Spinal cord (tissue), 10 donors: ENCODE data around the gene CCDC18. TPM values are rescaled to one million over a fixed set of nuclear protein-coding genes. Genes with fewer than 3 reads are reported as not detected.

ENCODE experiments used
- DNase-seq, 6 donors: peaks; one replicate each; pipeline versions ENCODE4 v3.0.0 to v3.0.0-alpha.2; 2013 to 2015; ENCODE audit warnings: low spot score in 6 of 6, low read depth in 4 of 6
- H3K27ac ChIP-seq: one replicate; pipeline ENCODE4 v1.5.1; 2013; ENCODE audit warnings: low read depth, low read length, control low read depth
- H3K27me3 ChIP-seq: one replicate; pipeline ENCODE4 v1.6.1; 2013; ENCODE audit warnings: low read length; ENCODE audit not compliant: control insufficient read depth, insufficient read depth
- H3K36me3 ChIP-seq: one replicate; pipeline ENCODE4 v1.6.1; 2013; ENCODE audit warnings: low read length; ENCODE audit not compliant: control insufficient read depth, insufficient read depth
- H3K4me1 ChIP-seq: one replicate; pipeline ENCODE4 v1.6.1; 2013; ENCODE audit warnings: low read length; ENCODE audit not compliant: control insufficient read depth, insufficient read depth
- H3K4me3 ChIP-seq: one replicate; pipeline ENCODE4 v1.5.1; 2013; ENCODE audit warnings: low read depth, low read length, control low read depth
- H3K9me3 ChIP-seq: one replicate; pipeline ENCODE4 v1.6.1; 2013; ENCODE audit warnings: low read length; ENCODE audit not compliant: control insufficient read depth, insufficient read depth
- WGBS: methylation state at CpG from one replicate; pipeline ENCODE4 v1.1.5; 2013; ENCODE audit warnings: missing lambda C conversion rate; ENCODE audit not compliant: insufficient coverage; 5-methylcytosine and 5-hydroxymethylcytosine counted together
- polyA plus RNA-seq, 2 donors: library from polyadenylated mRNA; unstranded; fragments of 120-200 nt; gene quantifications; one replicate each; pipeline ENCODE4 v1.2.1, GENCODE V29; 2013; ENCODE audit not compliant: insufficient read length in 2 of 2
- total RNA-seq, 2 donors: library from RNA; depleted of rRNA in 1 of 2; stranded (reverse); fragments of 120-200 nt in 1 of 2; fragments of >200 nt in 1 of 2; gene quantifications; one replicate each; pipeline versions ENCODE4 v1.2.3 to v1.2.4, GENCODE V29; 2013 to 2014
- donor health status: healthy.

CCDC18 gene
- total and polyA plus RNA-seq, 4 donors, result 4.8 to 9.4 (median 7.9) TPM

DNA sequence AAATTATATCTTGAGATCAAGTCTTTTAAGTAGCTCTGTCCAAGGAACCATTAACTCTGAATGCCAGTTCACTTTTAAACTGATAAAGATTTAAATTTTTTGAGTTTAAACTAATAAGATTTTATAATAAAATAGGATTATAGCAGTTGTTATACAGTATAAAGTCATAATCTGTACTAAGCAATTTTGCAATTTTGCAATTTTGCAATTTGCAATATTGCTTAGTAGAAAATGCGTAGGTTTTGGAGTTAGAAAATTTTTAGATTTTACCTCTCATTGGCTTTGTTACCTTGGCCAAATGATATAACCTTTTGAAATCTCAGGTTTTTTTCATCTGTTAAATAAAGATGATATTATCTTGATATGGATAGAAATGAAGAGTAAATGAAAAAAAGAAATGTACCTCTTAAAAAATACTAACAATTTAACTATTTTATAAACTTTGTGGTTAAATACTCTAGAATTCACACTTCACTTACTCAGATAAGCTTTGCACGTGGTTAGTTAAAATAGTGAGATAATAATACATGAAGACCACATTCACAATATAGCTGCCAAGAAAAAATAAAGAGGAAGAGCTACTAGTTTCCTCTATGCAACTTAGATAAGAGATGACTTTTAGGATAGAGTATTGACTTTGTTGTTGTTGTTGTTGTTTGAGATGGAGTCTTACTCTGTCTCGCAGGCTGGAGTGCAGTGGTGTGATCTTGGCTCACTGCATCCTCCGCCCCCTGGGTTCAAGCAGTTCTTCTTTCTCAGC, 13.9 kb downstream of the CCDC18 start:
- Histone ChIP-seq H3K27me3 (no peaks in the 10 kb centered on the region), H3K9me3 (no peaks in the 10 kb centered on the region), H3K27ac (no peak overlapping the region), H3K4me1 (no peaks in the 10 kb centered on the region), H3K36me3 (peaks cover 4% of the 10 kb centered on the region), H3K4me3 (no peak overlapping the region)
- no peak for DNase-seq
- no CpG with 5 or more reads among the region's 4 CpGs for WGBS

DNA sequence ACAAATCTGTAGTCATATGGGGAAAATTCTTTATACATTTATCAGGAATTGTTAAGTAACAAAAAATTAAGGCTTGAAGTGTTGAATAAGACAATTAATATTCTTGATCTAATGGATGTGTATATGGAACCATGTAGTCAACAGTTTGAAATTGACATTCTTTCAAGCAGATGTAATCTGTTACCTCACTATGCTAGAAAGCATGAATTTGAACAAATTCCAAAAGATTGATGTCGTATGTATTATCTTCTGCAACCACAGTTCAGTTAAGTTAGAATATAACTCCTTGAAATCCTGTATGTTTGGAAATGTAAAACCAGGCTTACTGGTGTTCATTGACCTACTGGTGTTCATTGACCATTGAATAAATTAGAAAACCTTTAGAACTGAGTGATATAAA, 16.1 kb downstream of the CCDC18 start:
- DNase-seq, result no peak
- WGBS, result no CpG with 5 or more reads among the region's 1 CpG
- Histone ChIP-seq H3K36me3 (peaks cover 10% of the 10 kb centered on the region), H3K4me3 (no peak overlapping the region), H3K27ac (no peak overlapping the region), H3K4me1 (no peaks in the 10 kb centered on the region), H3K27me3 (no peaks in the 10 kb centered on the region), H3K9me3 (no peaks in the 10 kb centered on the region)

DNA sequence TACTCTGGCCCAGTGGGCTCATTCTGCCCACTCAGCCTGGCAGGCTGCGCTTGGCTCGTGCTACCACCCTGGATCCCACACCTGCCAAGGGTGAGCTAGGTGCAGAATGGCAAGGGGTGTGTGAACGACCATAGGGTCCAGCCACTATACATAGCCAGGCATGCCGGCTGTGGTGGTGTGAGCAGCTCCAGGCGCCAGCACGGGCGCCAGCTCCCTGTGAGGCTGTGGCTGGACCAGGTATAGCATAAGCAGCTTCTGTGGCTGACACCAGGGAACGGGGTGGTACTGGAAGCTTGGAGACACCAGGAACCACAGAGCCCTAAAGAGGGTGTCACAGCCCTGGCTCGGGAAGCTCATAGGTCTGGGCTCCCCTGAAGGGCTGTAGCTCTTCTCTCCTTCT, 18.6 kb downstream of the CCDC18 start:
- WGBS, result 100% methylated on average over 9 of the region's 9 CpGs
- Histone ChIP-seq H3K36me3 (peaks cover 10% of the 10 kb centered on the region), H3K4me1 (no peaks in the 10 kb centered on the region)

DNA sequence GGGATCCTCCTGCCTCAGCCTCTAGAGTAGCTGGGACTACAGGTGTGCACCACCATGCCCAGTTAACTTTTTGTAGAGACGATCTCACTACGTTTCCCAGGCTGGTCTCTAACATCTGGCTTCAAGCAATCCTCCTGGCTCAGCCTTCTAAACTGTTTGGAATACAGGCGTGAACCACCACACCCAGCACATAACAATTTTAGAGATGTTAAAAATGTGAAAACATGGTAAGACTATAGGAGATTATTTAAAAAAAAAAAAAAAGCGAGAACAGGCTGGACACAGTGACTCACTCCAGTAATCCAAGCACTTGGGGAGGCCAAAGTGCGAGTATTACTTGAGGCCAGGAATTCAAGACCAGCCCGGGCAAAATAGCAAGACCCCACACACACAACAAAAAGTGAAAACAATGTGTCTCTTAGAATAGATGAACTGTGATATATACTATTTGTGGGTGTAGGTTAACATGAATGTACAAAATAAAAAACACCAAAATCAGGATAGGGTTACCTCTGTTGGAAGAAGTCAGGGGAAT, 19.6 kb downstream of the CCDC18 start:
- Histone ChIP-seq H3K9me3 (no peaks in the 10 kb centered on the region), H3K4me3 (no peak overlapping the region), H3K4me1 (no peaks in the 10 kb centered on the region), H3K27me3 (no peaks in the 10 kb centered on the region), H3K36me3 (peaks cover 10% of the 10 kb centered on the region), H3K27ac (no peak overlapping the region)
- no CpG with 5 or more reads among the region's 6 CpGs for WGBS
- no peak for DNase-seq

More for the DNA sequence above, 18.6 kb downstream of the CCDC18 start:
- DNase-seq, result no peak
- Histone ChIP-seq H3K27me3 (no peaks in the 10 kb centered on the region), H3K4me3 (no peak overlapping the region), H3K9me3 (no peaks in the 10 kb centered on the region), H3K27ac (no peak overlapping the region)

DNA sequence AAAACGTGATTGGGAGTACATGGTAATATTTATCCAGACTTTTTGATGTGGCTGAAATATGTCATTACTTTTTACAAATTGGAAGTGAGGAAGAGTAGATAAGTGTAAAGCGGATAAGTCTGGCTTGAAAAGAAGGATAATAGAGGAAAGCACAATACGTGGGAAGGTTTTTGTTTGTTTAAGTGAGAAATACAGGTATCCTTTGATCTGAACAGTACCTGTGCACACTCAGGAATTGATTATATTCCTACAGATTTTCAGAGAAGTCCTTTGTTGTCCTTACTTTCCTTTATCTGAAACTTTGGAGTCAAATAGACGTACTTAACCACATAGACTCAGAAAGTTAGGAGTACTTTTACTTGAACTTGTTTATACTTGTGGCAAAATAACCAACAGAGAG, 20.2 kb downstream of the CCDC18 start:
- no peak overlapping the region for H3K4me3 ChIP-seq
- H3K4me1 ChIP-seq, result no peaks in the 10 kb centered on the region
- no peak overlapping the region for H3K27ac ChIP-seq
- no peaks in the 10 kb centered on the region for H3K27me3 ChIP-seq
- DNase-seq, result no peak
- peaks cover 10% of the 10 kb centered on the region for H3K36me3 ChIP-seq
- H3K9me3 ChIP-seq, result no peaks in the 10 kb centered on the region
- WGBS, result 100% methylated on average over 1 of the region's 4 CpGs

DNA sequence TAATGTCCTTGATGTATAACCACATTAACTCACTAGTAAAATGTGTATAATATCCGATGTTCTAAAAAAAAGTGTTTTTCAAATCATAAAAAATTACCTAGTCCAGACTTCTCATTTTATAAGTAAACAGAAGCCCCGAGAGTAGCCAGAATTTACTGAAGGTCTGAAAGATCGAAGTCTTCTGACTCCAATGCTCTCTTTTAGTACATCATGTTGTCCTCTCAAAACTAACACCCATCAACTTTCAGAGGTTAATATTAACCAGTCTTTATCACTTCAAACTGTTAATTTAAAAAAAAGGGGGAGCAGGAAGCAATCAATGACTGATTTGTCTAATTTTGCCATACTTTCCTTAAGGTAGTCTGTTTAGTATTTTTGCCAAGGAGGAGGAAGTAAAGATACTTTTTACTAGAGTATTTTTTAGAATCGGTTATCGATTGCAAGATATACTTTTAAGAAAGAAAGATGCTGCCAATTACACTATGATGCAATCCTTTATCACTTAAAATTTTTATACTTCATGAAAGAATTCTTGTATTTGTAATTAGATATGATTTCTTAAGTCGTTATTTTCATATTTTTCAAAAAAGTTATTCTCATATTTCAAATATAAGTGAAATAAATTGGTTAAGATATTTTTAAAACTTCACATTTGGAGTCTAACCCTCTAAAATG, 25.5 kb downstream of the CCDC18 start:
- no peaks in the 10 kb centered on the region for H3K27me3 ChIP-seq
- no CpG with 5 or more reads among the region's 6 CpGs for WGBS
- no peak for DNase-seq
- H3K27ac ChIP-seq, result no peak overlapping the region
- H3K36me3 ChIP-seq, result no peaks in the 10 kb centered on the region
- no peaks in the 10 kb centered on the region for H3K9me3 ChIP-seq
- no peaks in the 10 kb centered on the region for H3K4me1 ChIP-seq
- no peak overlapping the region for H3K4me3 ChIP-seq

DNA sequence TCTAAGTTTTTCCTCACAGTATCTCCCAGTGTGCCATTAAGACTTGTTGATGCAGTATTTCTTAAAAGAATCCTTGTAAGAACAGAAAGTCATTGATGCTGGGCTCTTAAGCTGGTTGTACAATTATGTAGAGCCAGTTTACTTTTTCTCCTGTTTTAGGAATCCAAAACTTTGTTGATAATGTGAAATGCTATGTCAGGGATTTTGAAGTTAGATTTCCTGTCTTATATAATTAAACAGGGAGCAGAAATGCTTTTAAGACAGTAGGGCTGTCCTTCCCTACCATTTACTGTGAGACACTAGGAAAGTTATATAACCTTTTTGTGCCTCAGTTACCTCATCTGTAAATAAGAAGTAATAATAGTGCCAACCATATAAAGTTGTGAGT, 26.0 kb downstream of the CCDC18 start:
- Histone ChIP-seq H3K27me3 (no peaks in the 10 kb centered on the region), H3K9me3 (no peaks in the 10 kb centered on the region), H3K36me3 (no peaks in the 10 kb centered on the region), H3K4me3 (no peak overlapping the region), H3K4me1 (no peaks in the 10 kb centered on the region), H3K27ac (no peak overlapping the region)
- no peak for DNase-seq

DNA sequence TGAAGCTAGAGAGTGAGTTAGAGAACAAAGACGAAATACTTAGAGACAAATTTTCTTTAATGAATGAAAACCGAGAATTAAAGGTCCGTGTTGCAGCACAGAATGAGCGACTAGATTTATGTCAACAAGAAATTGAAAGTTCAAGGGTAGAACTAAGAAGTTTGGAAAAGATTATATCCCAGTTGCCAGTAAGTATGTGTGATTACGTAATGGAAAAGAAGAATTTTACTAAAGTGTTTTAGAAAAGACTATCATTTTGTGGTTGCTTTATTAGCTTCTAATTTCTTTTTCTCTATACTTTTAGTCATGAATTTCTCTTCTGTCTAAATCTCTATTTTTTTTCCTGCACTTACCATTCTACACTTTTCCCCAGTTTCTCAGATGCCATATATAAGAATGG, 26.7 kb downstream of the CCDC18 start:
- Histone ChIP-seq H3K9me3 (no peaks in the 10 kb centered on the region), H3K27me3 (no peaks in the 10 kb centered on the region), H3K4me1 (no peaks in the 10 kb centered on the region), H3K36me3 (no peaks in the 10 kb centered on the region), H3K4me3 (no peak overlapping the region), H3K27ac (no peak overlapping the region)
- WGBS, result 93% methylated on average over 4 of the region's 5 CpGs
- DNase-seq, result no peak

DNA sequence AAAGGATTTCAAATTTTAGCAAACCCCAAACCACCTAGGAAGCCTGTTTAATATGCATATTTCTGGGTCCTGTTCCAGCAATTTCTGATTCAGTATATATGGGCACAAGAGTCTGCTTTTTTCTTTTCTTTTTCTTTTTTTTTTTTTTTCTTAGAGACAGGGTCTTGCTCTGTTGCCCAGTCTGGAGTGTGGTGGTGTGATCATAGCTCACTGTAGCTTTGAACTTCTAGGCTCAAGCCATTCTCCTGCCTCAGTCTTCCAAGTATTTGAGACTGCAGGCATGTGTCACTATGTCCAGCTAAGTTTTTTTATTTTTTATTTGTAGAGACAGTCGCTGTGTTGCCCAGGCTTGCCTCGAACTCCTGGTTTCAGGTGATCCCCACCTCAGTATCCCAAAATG, 34.8 kb downstream of the CCDC18 start:
- Histone ChIP-seq H3K27me3 (no peaks in the 10 kb centered on the region), H3K36me3 (no peaks in the 10 kb centered on the region), H3K27ac (no peak overlapping the region), H3K4me3 (no peak overlapping the region), H3K9me3 (peaks cover under 1% of the 10 kb centered on the region), H3K4me1 (no peaks in the 10 kb centered on the region)
- 100% methylated on average over 2 of the region's 2 CpGs for WGBS
- DNase-seq, result no peak

DNA sequence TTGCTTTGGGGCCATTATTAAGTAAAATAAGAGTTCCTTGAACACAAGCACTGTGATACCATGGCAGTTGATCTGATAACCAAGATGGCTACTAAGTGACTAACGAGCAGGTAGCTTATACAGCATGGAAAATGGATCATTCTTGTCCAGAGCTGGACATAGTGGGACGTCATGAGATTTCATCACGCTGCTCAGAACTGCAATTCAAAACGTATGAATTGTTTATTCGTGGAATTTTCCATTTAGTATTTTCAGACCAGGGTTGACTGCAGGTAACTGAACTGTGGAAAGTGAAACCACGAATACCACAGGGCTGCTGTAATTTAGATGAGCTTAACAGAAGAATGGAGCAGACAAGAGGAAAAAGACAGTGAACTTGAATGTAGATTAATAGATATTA, 38.9 kb downstream of the CCDC18 start:
- no peak overlapping the region for H3K27ac ChIP-seq
- H3K27me3 ChIP-seq, result no peaks in the 10 kb centered on the region
- no peak overlapping the region for H3K4me3 ChIP-seq
- H3K9me3 ChIP-seq, result peaks cover 3% of the 10 kb centered on the region
- no peaks in the 10 kb centered on the region for H3K36me3 ChIP-seq
- H3K4me1 ChIP-seq, result no peaks in the 10 kb centered on the region
- 94% methylated on average over 5 of the region's 6 CpGs for WGBS
- no peak for DNase-seq
